ENCODE results near the gene KREMEN1.

Gene KREMEN1

GRCh38 chr22:29093501-29094300, 20.9 kb downstream of the KREMEN1 start:
- Histone ChIP-seq H3K4me3 (no peak overlapping the region), H3K27ac (peak overlapping the region in 17 of 21 experiments; percentile 4 to 77 (median 47))

GRCh38 chr22:29095459-29095858, 22.6 kb downstream of the KREMEN1 start:
- peak overlapping the region in 2 of 21 experiments; percentile 35 to 77 for H3K27ac ChIP-seq

DNA sequence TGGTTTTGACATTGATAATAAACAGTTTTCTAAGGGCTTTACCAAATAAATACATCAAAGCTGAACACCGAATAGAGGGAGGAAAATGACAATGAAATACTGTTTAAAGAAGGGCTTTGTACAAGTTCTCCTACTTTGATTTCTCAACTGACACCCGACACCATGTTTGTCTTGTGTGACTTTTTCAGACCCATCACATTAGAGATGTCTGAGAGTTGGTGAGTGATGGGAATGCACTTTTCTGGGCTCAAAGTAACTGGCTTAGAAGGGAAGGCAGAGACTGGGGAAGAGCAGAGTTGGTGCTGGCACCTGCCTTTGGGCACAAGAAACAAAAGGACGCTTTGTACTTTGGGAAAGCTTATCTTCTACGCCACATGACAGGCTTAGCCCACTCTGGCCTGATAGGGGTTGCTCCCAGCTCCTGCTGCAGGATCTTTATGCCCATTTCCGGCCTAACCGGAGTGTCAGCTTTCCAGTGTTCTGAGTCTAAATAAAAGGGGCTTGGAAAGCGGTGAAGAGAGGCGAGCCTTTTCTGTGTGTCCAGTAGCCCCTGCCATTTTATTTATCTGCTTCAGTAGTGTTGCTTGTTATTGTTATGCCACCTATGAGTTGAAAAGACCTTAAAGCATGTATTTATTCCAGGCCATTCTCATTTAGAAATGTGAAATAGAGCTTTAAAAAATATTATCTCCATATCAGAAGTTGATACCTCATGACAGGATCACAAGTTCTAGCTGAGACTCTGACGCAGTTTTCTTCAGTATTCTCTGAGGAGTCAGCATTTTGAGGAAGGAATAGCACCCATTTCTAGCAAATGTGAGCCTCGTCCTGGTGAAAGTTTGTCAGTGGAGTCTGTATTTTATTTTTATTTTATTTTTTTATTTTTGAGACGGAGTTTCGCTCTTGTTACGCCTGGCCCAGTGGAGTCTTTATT, 24.2 kb downstream of the KREMEN1 start:
- H3K4me3 ChIP-seq = no peak overlapping the region
- H3K27ac ChIP-seq = peak overlapping the region in 4 of 21 experiments; percentile 5 to 40 (median 24)

More at GRCh38 chr22:29095459-29095858, 22.6 kb downstream of the KREMEN1 start:
- H3K4me3 ChIP-seq = no peak overlapping the region

DNA sequence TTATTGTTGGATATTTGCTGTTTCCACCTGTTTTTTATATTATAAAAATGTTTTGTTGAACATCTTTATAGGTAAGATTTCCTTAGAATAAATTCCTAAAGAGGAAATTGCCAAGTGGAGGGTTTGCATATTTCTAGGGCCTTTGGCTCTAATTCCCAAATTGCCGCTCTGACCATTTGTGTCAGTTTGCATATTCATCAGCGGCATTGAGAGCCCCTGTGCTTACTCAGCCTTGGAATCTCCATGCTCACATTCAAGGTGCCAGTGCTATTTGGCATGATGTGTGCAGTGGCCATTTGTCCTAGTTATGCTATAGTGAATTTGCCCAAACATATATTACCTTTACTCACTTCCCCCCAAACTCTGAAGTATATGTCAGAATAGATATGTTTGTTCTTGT, 25.5 kb downstream of the KREMEN1 start:
- Histone ChIP-seq H3K27ac (no peak overlapping the region), H3K4me3 (no peak overlapping the region)

- Histone ChIP-seq H3K27ac (no peak overlapping the region), H3K4me3 (no peak overlapping the region)
Observed at GRCh38 chr22:29102300-29102699, 29.5 kb downstream of the KREMEN1 start.

DNA sequence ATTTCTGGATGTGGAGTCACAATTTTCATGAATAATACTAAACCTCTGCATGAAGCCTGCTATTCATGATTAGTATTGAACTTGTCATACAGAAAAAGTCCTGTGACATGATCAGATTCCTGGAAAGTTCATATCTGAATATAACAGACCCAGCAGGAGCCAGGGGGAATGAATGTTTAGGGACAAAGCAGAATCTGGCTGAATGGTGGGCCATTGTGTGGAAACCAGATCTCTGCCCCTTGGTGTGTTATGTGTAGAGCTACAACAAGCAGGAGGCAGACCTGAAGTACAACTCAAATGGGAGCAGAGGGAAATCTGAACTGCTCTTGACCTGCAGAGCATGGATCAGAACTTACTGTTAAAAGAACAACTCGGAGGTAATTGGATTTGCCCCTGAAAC, 30.3 kb downstream of the KREMEN1 start:
- H3K27ac ChIP-seq = no peak overlapping the region

DNA sequence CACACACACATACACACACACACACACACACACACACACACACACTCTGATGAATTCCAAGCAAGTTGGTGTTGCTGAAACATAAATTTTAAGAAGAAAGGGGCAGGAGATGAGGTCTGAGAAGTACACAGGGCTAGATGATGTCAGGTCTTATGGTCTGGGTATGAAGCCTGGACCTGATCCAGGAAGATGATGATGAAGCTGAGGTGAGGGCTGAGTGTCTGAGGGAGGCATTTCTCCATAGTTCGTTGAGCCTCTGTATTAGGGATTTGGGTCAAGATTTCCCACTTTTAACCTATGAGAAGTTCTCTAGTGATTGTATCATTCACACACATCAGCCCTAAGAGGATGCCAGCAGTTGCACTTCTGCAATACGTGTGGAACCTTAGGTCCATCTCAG, 32.6 kb downstream of the KREMEN1 start:
- Histone ChIP-seq H3K4me3 (no peak overlapping the region), H3K27ac (no peak overlapping the region)

More for the DNA sequence above, 30.3 kb downstream of the KREMEN1 start:
- H3K4me3 ChIP-seq = no peak overlapping the region

- Histone ChIP-seq H3K4me3 (no peak overlapping the region), H3K27ac (peak overlapping the region in 1 of 21 experiments; percentile 26)
Observed at GRCh38 chr22:29106839-29107238, 34.0 kb downstream of the KREMEN1 start.

- Histone ChIP-seq H3K27ac (peak overlapping the region in 2 of 21 experiments; percentile 41 to 48), H3K4me3 (no peak overlapping the region)
Observed at GRCh38 chr22:29108137-29108536, 35.3 kb downstream of the KREMEN1 start.

DNA sequence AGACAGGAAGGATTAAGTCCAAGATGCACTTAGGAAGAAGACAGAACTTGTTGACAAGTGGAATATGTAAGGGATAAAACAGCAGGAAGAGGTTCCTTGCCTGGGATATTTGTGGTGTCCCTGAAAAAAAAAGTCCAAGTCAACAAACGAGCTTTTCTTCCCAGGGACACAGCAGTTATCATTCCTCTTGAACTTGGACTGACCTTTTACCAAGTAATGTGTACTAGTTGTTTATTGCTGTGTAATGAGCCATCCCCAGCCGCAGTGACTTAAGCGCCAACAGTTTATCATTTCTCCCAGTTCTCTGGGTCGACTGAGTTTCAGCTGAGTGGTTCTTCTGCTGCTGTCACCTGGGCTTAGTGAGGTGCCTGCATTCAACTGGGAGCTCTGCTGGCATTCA, 37.0 kb downstream of the KREMEN1 start:
- peak overlapping the region in 1 of 21 experiments; percentile 10 for H3K27ac ChIP-seq
- no peak overlapping the region for H3K4me3 ChIP-seq

GRCh38 chr22:29110946-29111345, 38.1 kb downstream of the KREMEN1 start:
- no peak overlapping the region for H3K27ac ChIP-seq
- H3K4me3 ChIP-seq = no peak overlapping the region

DNA sequence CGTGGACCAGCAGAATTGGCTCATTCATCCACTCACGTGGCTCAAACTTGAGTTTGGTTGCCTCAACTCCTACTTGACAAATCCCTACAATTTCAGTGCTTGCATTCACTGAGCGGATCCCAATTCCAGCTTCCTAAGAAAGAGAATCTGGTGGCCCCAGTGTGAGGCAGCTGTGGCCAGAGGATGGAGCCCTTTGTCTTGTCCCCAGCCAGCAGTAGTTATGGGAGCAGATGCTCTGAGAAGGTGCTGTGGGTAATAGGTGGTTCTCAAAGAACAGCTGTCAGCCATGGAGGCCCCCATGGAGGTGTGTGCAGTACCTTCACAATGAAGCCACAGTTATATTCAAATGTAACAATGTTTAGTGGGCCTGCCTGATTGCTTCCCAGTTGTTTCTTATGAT, 39.3 kb downstream of the KREMEN1 start:
- H3K4me3 ChIP-seq = no peak overlapping the region
- peak overlapping the region in 11 of 21 experiments; percentile 5 to 80 (median 63) for H3K27ac ChIP-seq

DNA sequence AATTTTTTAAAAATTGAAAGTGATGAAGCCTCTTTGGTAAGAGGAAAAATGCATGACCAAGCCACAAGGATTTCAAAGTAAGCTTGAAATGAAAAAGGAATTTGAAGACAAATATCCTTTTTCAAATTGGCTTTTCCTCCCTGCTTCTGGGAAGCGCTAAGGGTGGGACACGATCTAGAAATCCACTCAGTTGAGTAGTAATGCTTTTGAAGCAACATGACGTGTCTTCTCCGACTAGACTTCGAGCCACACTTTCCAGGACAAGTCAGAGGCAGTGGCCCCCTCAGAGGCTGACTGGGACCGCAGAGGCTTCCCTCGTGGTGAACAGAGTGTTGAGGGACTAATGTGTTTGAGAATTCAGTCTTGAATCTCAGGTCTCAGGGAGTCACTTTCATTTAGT, 39.8 kb downstream of the KREMEN1 start:
- no peak overlapping the region for H3K4me3 ChIP-seq
- H3K27ac ChIP-seq = peak overlapping the region in 15 of 21 experiments; percentile 1 to 90 (median 63)

- peak overlapping the region in 14 of 21 experiments; percentile 1 to 90 (median 62) for H3K27ac ChIP-seq
Observed at GRCh38 chr22:29113319-29113718, 40.5 kb downstream of the KREMEN1 start.

DNA sequence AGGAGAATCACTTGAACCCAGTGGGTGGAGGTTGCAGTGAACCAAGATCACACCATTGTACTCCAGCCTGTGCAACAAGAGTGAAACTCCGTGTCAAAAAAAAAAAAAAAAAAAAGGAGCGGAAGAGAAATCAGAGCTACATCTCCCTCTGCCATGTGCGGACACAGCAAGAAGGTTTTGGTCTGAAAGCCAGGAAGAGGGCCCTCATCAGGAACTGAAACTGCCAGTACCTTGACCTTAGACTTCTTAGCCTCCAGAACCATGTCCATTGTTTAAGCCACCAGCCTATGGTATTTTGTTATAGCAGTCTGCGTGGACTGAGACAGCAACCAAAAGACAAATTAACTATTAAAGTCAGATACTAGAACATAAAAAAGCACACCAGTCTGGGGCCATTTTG, 41.6 kb downstream of the KREMEN1 start:
- H3K27ac ChIP-seq = no peak overlapping the region
- H3K4me3 ChIP-seq = no peak overlapping the region

More at GRCh38 chr22:29113319-29113718, 40.5 kb downstream of the KREMEN1 start:
- H3K4me3 ChIP-seq = no peak overlapping the region

DNA sequence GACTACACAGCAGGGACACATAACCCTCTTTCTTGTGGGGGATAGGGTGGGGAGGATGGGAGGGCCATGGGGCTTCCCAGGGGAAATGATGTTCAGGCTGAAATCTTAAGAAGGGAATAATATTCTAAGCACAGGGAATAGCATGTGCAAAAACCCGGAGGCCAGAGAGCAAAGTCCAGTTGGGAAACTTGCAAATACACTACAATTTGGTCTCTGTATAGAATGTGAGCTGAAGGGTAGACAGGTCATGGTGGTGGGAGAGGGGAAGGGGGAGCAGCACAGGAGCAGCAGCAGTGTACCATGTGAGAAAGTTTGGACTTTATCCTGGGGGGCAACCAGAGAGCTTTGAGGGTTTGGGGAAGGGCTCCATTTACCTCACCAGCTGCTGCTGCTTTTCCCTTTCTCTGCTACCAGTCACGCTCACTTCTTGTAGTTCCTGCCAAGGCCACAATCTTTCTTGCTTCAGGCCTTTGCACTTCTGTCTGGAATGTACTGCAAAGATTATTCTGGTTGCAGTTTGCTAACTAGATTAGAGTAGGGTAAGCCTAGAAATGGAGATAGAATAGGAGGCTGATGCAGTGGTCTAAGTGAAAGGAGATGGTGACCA, 43.0 kb downstream of the KREMEN1 start:
- Histone ChIP-seq H3K27ac (peak overlapping the region in 7 of 21 experiments; percentile 13 to 54 (median 30)), H3K4me3 (no peak overlapping the region)

DNA sequence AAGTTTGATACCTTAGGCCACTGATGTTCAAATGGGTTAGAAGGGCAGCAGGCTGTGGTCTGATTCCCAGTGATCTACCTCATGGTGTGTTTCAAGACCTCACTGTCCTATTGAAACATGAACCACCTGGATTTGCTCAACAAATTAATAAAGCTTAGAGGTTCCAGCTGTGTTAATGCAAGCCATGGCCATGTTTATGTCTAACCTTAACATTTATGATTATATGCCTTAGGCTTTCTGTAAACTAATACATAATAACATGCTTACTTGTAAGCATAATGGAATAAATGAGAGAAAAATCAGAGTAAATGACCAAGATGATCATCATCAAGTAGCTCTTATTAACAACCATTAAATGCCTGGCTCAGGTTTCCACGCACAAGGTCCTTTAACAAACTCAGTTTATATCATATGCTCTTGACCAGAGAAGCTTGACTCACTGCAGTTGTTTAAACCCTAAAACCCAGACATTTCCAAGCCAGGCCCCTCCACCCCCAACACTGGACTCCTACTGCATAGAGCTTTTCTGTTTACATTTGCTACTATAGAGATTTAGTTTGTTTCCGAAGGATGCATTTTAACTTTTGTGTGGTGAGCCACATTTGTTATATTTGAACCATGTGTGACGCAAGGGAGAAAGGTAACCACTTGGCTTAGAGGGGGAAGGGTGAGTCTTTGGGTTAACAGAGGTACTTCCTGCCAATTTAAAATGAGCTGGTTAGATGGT, 43.7 kb downstream of the KREMEN1 start:
- Histone ChIP-seq H3K4me3 (no peak overlapping the region), H3K27ac (peak overlapping the region in 8 of 21 experiments; percentile 14 to 54 (median 26))

GRCh38 chr22:29117799-29118477, 45.1 kb downstream of the KREMEN1 start:
- H3K4me3 ChIP-seq = no peak overlapping the region
- H3K27ac ChIP-seq = peak overlapping the region in 10 of 21 experiments; percentile 28 to 73 (median 52)

Measured in skin epidermis (tissue), 12 donors.